Muscle layer of colon (tissue), 2 donors: ENCODE measurements around the gene UFSP1.

Experiments used
- H3K27ac ChIP-seq: one replicate; pipeline ENCODE4 v1.7.0; 2013; ENCODE audit warnings: low read depth, mild to moderate bottlenecking, low read length, moderate library complexity
- H3K27me3 ChIP-seq, 2 donors: one replicate each; pipeline ENCODE4 v1.7.0; 2013; ENCODE audit warnings: low read length in 2 of 2, mild to moderate bottlenecking in 2 of 2; ENCODE audit not compliant: insufficient read depth in 2 of 2, control insufficient read depth in 1 of 2
- H3K36me3 ChIP-seq: one replicate; pipeline ENCODE4 v1.7.0; 2013; ENCODE audit warnings: mild to moderate bottlenecking, low read length; ENCODE audit not compliant: insufficient read depth
- H3K4me1 ChIP-seq: one replicate; pipeline ENCODE4 v1.7.0; 2013; ENCODE audit warnings: mild to moderate bottlenecking, low read length; ENCODE audit not compliant: insufficient read depth
- H3K4me3 ChIP-seq, 2 donors: one replicate each; pipeline ENCODE4 v1.7.0; 2013; ENCODE audit warnings: low read length in 2 of 2, low read depth in 1 of 2, mild to moderate bottlenecking in 1 of 2, moderate library complexity in 1 of 2
- H3K9ac ChIP-seq: one replicate; pipeline ENCODE4 v1.7.0; 2013; ENCODE audit warnings: low read length
- H3K9me3 ChIP-seq: one replicate; pipeline ENCODE4 v1.7.0; 2013; ENCODE audit warnings: mild to moderate bottlenecking, low read length
- donor health status: abdominal sarcoma.
- donor health status: Adenocarcinoma of cecum.

UFSP1 gene

DNA sequence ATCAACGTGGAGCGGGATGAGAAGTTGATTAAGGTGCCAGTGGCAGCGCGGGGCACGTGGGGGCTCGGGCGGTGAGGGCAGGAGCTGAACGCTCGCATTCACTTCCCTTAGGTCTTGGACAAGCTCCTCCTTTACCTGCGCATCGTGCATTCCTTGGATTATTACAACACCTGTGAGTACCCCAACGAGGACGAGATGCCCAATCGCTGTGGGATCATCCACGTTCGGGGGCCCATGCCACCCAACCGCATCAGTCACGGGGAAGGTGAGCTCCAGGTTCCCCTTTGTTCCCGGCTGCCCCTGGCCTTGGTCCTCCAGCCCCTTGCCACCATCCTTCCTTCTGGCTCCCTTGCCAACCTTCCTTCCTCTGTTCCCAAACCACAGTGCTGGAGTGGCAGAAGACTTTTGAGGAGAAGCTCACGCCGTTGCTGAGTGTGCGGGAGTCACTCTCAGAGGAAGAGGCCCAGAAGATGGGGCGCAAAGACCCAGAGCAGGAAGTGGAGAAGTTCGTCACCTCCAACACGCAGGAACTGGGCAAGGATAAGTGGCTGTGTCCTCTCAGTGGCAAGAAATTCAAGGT lies 2.5 kb downstream of the UFSP1 start:
- Histone ChIP-seq H3K9ac (no peak overlapping the region), H3K36me3 (peaks cover 66% of the 10 kb centered on the region), H3K27me3 (no peaks in the 10 kb centered on the region), H3K27ac (no peak overlapping the region), H3K4me3 (no peak overlapping the region), H3K9me3 (no peaks in the 10 kb centered on the region), H3K4me1 (peaks cover 18% of the 10 kb centered on the region)

DNA sequence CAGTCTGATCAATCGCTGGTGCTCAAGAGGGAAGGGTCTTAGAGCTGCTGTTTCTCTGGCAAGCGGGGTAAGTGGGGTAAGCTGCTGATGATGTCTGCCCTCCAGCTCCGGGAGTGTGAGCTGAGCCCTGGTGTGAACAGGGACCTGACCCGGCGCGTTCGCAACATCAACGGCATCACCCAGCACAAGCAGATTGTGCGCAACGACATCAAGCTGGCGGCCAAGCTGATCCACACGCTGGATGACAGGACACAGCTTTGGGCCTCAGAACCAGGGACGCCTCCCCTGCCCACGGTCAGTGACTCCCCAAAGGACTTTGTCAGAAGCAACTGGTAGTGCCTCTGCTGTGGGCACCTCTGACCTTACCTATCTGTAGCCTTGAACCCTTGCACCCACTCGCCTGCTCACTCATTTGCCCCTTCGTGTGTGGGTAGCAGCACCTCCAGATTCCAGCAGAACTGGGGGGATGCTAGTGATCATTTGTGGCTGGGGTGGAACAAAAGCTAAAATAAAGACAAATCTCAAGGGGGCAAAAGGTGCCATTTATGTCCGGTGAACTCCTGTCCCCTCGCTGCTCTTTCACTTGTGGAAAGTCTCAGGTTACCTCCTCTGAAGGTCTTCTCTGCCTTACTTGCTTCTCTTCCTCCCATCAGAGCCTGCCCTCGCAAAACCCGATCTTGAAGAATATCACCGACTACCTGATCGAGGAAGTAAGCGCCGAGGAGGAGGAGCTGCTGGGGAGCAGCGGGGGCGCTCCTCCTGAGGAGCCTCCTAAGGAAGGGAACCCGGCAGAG lies 3.2 kb downstream of the UFSP1 start:
- no peaks in the 10 kb centered on the region for H3K9me3 ChIP-seq
- H3K4me1 ChIP-seq: peaks cover 18% of the 10 kb centered on the region
- H3K9ac ChIP-seq: no peak overlapping the region
- no peaks in the 10 kb centered on the region for H3K27me3 ChIP-seq
- peaks cover 73% of the 10 kb centered on the region for H3K36me3 ChIP-seq
- H3K27ac ChIP-seq: no peak overlapping the region
- H3K4me3 ChIP-seq: no peak overlapping the region

DNA sequence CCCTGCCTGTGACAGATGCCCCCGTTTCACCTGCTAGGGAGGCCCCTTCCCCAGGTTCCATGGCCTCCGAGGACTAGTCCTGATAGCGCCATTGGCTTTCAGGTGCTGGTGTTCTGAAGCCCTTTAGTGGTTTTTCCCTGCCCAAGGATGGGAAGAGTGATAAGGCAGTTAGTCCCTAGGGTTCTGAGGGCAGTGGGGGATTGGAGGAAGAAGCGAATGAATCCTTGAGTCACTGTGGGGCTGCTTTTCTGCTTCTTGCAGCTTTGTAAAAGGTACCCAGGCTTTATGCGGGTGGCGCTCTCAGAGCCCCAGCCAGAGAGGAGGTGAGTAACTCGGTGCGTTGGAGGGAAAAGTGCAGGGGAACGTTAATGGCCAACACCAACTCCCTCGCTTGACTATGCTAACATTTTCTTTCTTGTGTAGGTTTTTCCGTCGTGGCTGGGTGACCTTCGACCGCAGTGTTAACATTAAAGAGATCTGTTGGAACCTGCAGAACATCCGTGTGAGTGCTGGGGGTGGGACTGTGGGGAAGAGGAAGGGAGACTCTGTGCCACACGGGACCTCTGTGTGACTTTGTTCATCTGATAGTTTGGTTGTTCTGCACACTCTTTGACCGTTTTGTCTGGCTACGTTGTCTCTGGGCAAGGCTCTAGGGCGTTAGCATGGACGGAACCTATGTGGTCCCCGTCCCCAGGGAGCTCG lies 3.9 kb downstream of the UFSP1 start:
- Histone ChIP-seq H3K4me3 (no peak overlapping the region), H3K27ac (no peak overlapping the region), H3K9ac (no peak overlapping the region), H3K27me3 (no peaks in the 10 kb centered on the region), H3K36me3 (peaks cover 80% of the 10 kb centered on the region), H3K9me3 (no peaks in the 10 kb centered on the region), H3K4me1 (peaks cover 18% of the 10 kb centered on the region)

DNA sequence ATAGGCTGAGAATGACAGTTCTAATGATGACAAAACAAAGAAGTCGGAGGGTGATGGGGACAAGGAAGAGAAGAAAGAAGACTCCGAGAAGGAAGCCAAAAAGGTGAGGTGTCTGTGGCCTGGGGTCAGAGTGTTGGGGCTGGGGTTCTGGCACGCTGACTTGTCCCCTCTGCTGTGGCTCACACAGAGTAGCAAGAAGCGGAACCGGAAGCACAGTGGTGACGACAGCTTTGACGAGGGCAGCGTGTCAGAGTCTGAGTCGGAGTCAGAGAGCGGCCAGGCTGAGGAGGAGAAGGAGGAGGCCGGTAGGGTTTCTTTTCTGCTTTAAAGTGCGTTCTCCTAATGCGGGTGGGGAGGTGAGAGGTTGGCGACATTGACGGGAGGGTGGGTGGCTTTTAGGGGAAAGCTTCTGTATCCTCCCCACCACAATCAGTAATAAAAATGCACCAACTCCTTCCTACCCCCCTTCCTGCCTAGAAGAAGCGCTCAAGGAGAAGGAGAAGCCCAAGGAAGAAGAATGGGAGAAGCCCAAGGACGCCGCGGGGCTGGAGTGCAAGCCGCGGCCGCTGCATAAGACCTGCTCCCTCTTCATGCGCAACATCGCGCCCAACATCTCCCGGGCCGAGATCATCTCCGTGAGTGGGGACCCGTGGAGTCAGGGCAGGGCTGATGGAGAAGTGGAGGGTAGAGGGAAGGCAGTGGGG lies 4.6 kb downstream of the UFSP1 start:
- Histone ChIP-seq H3K4me3 (no peak overlapping the region), H3K4me1 (peaks cover 18% of the 10 kb centered on the region), H3K36me3 (peaks cover 84% of the 10 kb centered on the region), H3K9me3 (no peaks in the 10 kb centered on the region), H3K27ac (no peak overlapping the region), H3K9ac (no peak overlapping the region), H3K27me3 (no peaks in the 10 kb centered on the region)

DNA sequence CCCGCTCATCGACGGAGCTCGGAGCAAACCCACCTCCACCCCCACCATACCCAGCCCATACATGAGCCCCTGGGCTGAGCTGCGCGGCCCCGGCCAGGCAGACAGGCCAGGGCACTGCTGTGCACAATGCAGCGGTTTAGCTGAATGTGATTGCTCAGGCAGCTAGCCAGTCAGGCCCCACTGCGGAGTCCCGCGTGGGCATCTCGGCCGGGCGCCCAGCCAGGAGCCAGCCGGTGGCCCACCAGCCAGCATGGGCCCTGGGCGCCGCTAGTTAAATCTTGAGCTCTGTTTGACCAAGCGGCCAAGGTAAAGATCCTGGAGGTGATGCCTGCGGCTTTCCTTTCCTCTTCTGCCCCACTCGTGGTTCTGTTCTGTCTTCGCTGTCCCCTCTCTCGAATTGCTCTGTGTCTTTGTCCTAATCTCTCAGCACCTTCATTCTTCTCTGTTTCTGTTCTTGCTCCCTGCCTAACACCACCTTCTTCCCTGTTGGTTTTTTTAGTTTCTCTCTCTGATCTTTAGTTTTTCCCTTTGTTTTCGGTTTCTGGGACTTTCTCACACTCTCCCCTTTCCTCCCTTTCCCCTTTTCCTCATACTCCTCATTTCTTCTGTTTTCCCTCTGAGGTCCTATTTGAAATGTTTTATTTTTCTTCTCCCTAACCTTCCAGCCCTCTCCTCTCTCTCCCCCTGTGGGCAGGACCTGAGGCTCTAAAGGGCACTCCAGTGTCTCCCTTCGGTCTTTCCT lies 6.6 kb downstream of the UFSP1 start:
- Histone ChIP-seq H3K4me3 (no peak overlapping the region), H3K27ac (no peak overlapping the region), H3K27me3 (no peaks in the 10 kb centered on the region), H3K4me1 (peaks cover 6% of the 10 kb centered on the region), H3K9ac (no peak overlapping the region), H3K9me3 (no peaks in the 10 kb centered on the region), H3K36me3 (peaks cover 90% of the 10 kb centered on the region)

DNA sequence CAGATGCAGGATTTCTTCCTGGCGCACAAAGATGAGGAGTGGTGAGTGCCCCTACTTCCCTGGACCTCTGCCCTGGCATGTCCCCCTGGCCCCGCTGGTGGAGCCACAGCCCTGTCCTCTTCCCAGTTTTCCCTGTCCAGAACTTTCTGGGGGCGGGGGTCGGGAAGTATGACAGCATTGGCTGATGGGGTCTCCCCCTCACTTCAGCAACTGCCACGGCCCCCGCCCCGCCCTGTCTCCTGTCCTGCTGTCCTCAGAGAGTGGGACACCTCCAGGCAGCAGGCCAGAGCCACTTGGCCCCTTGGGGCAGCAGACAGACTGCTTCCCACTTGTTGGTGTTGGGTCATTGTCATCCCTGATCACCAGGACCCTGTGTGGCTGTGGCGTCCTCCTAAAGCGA lies 7.3 kb downstream of the UFSP1 start:
- Histone ChIP-seq H3K9ac (no peak overlapping the region), H3K4me3 (no peak overlapping the region), H3K36me3 (peaks cover 86% of the 10 kb centered on the region), H3K9me3 (no peaks in the 10 kb centered on the region), H3K4me1 (no peaks in the 10 kb centered on the region), H3K27me3 (no peaks in the 10 kb centered on the region), H3K27ac (no peak overlapping the region)

DNA sequence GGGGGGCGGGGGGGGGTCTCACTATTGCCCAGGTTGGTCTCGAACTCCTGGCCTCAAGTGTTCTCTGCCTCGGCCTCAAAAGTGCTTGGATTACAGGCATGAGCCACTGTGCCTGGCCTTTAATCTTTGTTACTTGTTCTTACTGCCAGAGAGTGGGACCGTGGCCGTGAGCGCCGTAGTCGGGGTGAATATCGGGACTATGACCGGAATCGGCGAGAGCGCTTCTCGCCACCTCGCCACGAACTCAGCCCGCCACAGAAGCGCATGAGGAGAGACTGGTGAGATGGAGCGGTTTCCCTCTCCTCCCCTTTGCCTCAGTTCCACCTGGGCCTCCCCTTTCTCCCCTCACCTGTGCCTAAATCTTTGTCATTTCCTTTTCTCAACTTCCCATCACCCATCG lies 8.4 kb downstream of the UFSP1 start:
- no peak overlapping the region for H3K27ac ChIP-seq
- H3K27me3 ChIP-seq: no peaks in the 10 kb centered on the region
- H3K9ac ChIP-seq: no peak overlapping the region
- peaks cover 10% of the 10 kb centered on the region for H3K4me1 ChIP-seq
- H3K36me3 ChIP-seq: peaks cover 76% of the 10 kb centered on the region
- H3K4me3 ChIP-seq: no peak overlapping the region
- H3K9me3 ChIP-seq: no peaks in the 10 kb centered on the region

DNA sequence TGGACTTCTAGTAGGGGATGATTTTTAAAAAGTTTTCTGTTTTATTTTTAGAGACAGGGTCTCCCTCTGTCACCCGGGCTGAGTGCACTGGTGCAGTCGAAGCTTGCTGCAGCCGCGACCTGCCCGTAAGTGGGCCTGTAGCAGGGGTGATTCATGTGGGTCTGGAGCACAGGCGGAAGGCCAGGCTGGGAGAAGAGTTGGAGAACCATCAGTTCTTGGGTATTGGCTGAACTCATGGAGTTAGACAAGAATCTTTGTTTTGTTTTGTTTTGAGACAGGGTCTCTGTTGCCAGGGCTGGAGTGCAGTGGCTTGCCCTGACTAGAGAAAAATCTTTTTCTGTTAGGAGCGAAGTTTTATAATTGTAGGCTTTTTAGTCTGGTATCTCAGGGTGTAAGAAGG lies 8.9 kb downstream of the UFSP1 start:
- Histone ChIP-seq H3K27ac (no peak overlapping the region), H3K36me3 (peaks cover 71% of the 10 kb centered on the region), H3K27me3 (no peaks in the 10 kb centered on the region), H3K4me1 (peaks cover 15% of the 10 kb centered on the region), H3K9ac (no peak overlapping the region), H3K9me3 (no peaks in the 10 kb centered on the region), H3K4me3 (no peak overlapping the region)

DNA sequence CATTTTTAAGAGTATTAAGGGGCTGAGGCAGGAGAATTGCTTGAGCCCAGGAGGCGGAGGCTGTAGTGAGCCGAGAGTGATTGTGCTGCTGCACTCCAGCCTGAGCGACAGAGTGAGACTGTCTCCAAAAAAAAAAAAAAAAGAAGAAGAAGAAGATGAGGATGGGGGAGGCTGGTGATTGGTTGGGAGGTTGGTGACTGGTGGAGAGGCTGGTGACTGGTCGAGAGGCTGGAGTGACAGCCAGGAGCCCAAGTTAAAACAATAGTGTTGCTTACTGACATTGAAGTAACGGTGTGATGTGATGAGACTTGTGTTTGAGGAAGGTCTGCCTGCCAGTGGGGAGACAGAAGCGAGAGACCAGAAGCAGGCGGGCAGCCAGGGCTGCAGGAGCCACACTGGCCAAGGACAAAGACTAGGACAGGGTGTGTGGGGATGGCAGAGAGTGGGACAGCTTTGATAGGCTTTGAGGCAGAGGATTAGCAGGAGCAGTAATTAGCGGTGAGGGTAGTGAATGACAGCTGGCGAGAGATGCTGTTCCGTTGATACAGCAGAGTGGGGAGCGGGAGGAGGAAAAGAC lies 9.7 kb downstream of the UFSP1 start:
- H3K27ac ChIP-seq: no peak overlapping the region
- no peaks in the 10 kb centered on the region for H3K9me3 ChIP-seq
- H3K9ac ChIP-seq: no peak overlapping the region
- H3K36me3 ChIP-seq: peaks cover 62% of the 10 kb centered on the region
- no peaks in the 10 kb centered on the region for H3K27me3 ChIP-seq
- H3K4me3 ChIP-seq: no peak overlapping the region
- peaks cover 18% of the 10 kb centered on the region for H3K4me1 ChIP-seq

DNA sequence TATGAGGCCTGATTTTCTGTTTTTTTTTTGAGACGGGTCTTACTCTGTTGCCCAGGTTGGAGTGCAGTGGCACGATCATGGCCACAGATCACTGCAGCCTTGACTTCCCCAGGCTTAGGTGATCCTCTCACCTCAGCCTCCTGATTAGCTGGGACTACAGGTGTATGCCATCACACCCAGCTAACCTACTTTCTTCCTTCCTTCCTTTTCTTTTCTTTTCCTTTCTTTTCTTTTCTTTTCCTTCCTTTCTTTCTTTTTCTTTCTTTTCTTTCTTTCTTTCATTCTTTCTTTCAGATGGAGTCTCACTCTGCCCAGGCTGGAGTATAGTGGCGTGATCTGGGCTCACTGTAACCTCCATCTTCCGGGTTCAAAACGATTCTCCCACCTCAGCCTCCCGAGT lies 10.8 kb downstream of the UFSP1 start:
- H3K27me3 ChIP-seq: no peaks in the 10 kb centered on the region
- H3K9ac ChIP-seq: no peak overlapping the region
- H3K9me3 ChIP-seq: no peaks in the 10 kb centered on the region
- no peak overlapping the region for H3K4me3 ChIP-seq
- peaks cover 25% of the 10 kb centered on the region for H3K4me1 ChIP-seq
- no peak overlapping the region for H3K27ac ChIP-seq
- H3K36me3 ChIP-seq: peaks cover 54% of the 10 kb centered on the region
